ENCODE measurements around the gene INAFM2. TPM values are rescaled to one million over a fixed set of nuclear protein-coding genes. Genes with fewer than 3 reads are reported as not detected.

The INAFM2 gene
- total RNA-seq, 6 experiments from 2014 or later: 19.6 to 32.8 (median 23.4) TPM

GRCh38 chr15:40285151-40285550, 38.3 kb upstream of the INAFM2 start:
- DNase-seq: peak; percentile 46
- H3K9me3 Mint-ChIP-seq: no peaks in the 10 kb centered on the region
- H3K27ac Mint-ChIP-seq: no peak overlapping the region
- H3K27me3 Mint-ChIP-seq (ENCODE audit: insufficient read depth): peaks cover 34% of the 10 kb centered on the region
- H3K36me3 Mint-ChIP-seq (ENCODE audit: low read depth): no peaks in the 10 kb centered on the region
- no peak overlapping the region for H3K4me3 Mint-ChIP-seq
- peaks cover 13% of the 10 kb centered on the region for H3K4me1 Mint-ChIP-seq (ENCODE audit: low read depth)
- TF ChIP-seq CTCF (IDR thresholded peaks at IDR 0.05): no peak

- H3K4me3 Mint-ChIP-seq: no peak overlapping the region
- H3K36me3 Mint-ChIP-seq (ENCODE audit: low read depth): no peaks in the 10 kb centered on the region
- DNase-seq: no peak
- H3K27ac Mint-ChIP-seq: no peak overlapping the region
- H3K27me3 Mint-ChIP-seq (ENCODE audit: insufficient read depth): peaks cover 33% of the 10 kb centered on the region
- H3K4me1 Mint-ChIP-seq (ENCODE audit: low read depth): peaks cover 13% of the 10 kb centered on the region
- no peak for TF ChIP-seq CTCF (IDR thresholded peaks at IDR 0.05)
- H3K9me3 Mint-ChIP-seq: no peaks in the 10 kb centered on the region
Measured at GRCh38 chr15:40285554-40286011, 37.9 kb upstream of the INAFM2 start.

GRCh38 chr15:40286061-40286532, 37.4 kb upstream of the INAFM2 start:
- TF ChIP-seq CTCF (IDR thresholded peaks at IDR 0.05): no peak
- Mint-ChIP-seq H3K4me3 (no peak overlapping the region), H3K9me3 (no peaks in the 10 kb centered on the region), H3K36me3 (ENCODE audit: low read depth) (no peaks in the 10 kb centered on the region), H3K27ac (no peak overlapping the region), H3K4me1 (ENCODE audit: low read depth) (peaks cover 13% of the 10 kb centered on the region), H3K27me3 (ENCODE audit: insufficient read depth) (peaks cover 28% of the 10 kb centered on the region)
- no peak for DNase-seq

- no peak for DNase-seq
- H3K27ac Mint-ChIP-seq: no peak overlapping the region
- peaks cover 13% of the 10 kb centered on the region for H3K4me1 Mint-ChIP-seq (ENCODE audit: low read depth)
- no peaks in the 10 kb centered on the region for H3K9me3 Mint-ChIP-seq
- no peak overlapping the region for H3K4me3 Mint-ChIP-seq
- no peak for TF ChIP-seq CTCF (IDR thresholded peaks at IDR 0.05)
- H3K36me3 Mint-ChIP-seq (ENCODE audit: low read depth): no peaks in the 10 kb centered on the region
- peaks cover 26% of the 10 kb centered on the region for H3K27me3 Mint-ChIP-seq (ENCODE audit: insufficient read depth)
Measured at GRCh38 chr15:40286794-40287193, 36.7 kb upstream of the INAFM2 start.

- Mint-ChIP-seq H3K36me3 (ENCODE audit: low read depth) (no peaks in the 10 kb centered on the region), H3K27me3 (ENCODE audit: insufficient read depth) (peaks cover 32% of the 10 kb centered on the region), H3K4me3 (no peak overlapping the region), H3K4me1 (ENCODE audit: low read depth) (peaks cover 13% of the 10 kb centered on the region), H3K27ac (no peak overlapping the region), H3K9me3 (no peaks in the 10 kb centered on the region)
- no peak for DNase-seq
- no peak for TF ChIP-seq CTCF (IDR thresholded peaks at IDR 0.05)
Measured at GRCh38 chr15:40287505-40287904, 36.0 kb upstream of the INAFM2 start.

GRCh38 chr15:40287968-40288367, 35.5 kb upstream of the INAFM2 start:
- Mint-ChIP-seq H3K4me1 (ENCODE audit: low read depth) (peaks cover 13% of the 10 kb centered on the region), H3K27ac (no peak overlapping the region), H3K36me3 (ENCODE audit: low read depth) (no peaks in the 10 kb centered on the region), H3K9me3 (no peaks in the 10 kb centered on the region), H3K27me3 (ENCODE audit: insufficient read depth) (peaks cover 37% of the 10 kb centered on the region), H3K4me3 (no peak overlapping the region)
- no peak for TF ChIP-seq CTCF (IDR thresholded peaks at IDR 0.05)
- no peak for DNase-seq

Data from HFFc6 (cell line).